Progenitor cell of endocrine pancreas (in vitro differentiated cells): ENCODE measurements around the gene ZNF630. TPM values are rescaled to one million over a fixed set of nuclear protein-coding genes. Genes with fewer than 3 reads are reported as not detected.
"Not testable (repeated sequence)": the region's sequence is repeated elsewhere in the genome, so short reads cannot be mapped to it uniquely, and the experiment has no call there.

ENCODE experiments used
- DNase-seq: peaks from one replicate; pipeline ENCODE4 v3.0.0; 2021; ENCODE audit warnings: low spot score; ENCODE audit not compliant: unreplicated experiment
- H3K27ac Mint-ChIP-seq: 2 replicates; pipeline ENCODE4 v1.8.0; 2021; ENCODE audit warnings: mild to moderate bottlenecking, moderate library complexity, mixed read lengths
- H3K27me3 Mint-ChIP-seq: 2 replicates; pipeline ENCODE4 v1.8.0; 2021; ENCODE audit warnings: mixed read lengths
- H3K36me3 Mint-ChIP-seq: 2 replicates; pipeline ENCODE4 v1.8.0; 2022; ENCODE audit warnings: mixed read lengths; ENCODE audit not compliant: insufficient read depth
- H3K4me1 Mint-ChIP-seq: 2 replicates; pipeline ENCODE4 v1.8.0; 2021; ENCODE audit warnings: low read depth, mixed read lengths
- H3K4me3 Mint-ChIP-seq: 2 replicates; pipeline ENCODE4 v1.8.0; 2021; ENCODE audit warnings: low read depth, mild to moderate bottlenecking, moderate library complexity, mixed read lengths
- H3K9me3 Mint-ChIP-seq: 2 replicates; pipeline ENCODE4 v1.8.0; 2021; ENCODE audit warnings: low read depth, mixed read lengths
- total RNA-seq: library from RNA; stranded (reverse); gene quantifications from 2 replicates; pipeline ENCODE4 v1.2.1, GENCODE V29; 2021
- TF ChIP-seq, protein P1 (sequence below): fragments of 200-600 bp; sonication (generic); IDR thresholded peaks from one replicate; pipeline ENCODE4 v1.5.0; 2021; ENCODE audit warnings: antibody characterized with exemption, mild to moderate bottlenecking; ENCODE audit not compliant: unreplicated experiment

The ZNF630 gene
- total RNA-seq, 1 donor from 2014 or later, result 2.7 TPM

DNA sequence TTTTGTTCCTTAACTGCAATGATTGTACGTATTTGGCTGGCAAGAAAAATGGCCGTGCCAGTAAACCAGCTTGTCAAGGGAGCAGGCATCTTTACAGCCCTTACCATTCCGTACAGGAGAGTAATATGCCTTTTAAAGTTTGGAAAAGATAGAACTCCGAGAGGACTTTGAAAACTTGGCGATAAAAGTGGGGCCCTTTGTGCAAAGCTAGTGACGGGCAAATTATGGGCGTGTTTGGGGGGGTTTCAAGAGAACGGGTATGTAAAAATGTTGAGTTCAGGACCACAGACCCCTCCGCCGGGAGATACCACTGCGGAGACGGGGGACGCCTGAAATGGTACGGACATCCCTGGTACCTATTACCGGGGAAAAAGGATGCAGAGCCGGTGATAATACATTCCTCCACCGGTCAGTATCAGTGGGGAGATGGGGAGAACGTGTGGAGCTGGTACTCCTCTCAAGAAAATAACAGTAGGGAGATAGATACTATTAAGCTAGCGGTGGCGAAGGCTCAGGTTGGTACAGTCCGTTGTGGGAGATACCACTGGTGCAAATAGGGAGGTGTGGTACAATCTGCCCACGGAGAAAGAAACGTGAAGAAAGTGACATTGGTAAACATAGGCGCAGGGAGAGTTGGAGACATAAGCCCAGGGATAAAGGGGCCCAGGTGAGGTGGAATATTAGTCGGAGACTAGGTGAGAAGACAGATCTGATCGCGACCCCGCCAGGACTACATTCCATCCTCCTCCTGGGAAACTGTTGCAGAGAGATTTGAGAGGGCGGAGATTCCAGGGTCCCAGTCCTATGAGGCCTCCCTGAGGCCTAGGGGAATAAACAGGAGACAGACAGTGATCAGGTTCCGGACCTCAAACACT lies 50.2 kb downstream of the ZNF630 start:
- peak overlapping the region; percentile 100 for H3K27ac Mint-ChIP-seq
- H3K9me3 Mint-ChIP-seq, result peaks cover 7% of the 10 kb centered on the region
- H3K27me3 Mint-ChIP-seq, result no peaks in the 10 kb centered on the region

DNA sequence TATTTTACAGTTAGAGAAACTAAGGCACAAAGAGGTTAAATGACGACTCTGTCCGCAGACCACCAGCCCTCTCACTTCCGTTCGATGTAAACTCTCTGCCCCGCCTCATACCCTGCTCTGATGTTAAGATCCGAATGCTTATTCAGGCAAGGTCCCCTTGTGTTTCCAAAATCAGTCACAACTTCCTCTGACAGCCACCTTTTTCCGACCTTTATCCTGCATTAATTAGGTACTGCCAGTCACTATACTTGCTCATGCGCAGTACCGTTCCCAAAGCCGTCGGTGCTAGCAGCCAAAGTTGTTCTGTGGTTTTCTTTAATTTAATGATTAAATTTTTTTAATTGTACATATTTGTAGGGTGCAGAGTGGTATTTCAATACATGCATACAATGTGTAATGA lies 51.0 kb downstream of the ZNF630 start:
- peak overlapping the region; percentile 84 for H3K4me3 Mint-ChIP-seq
- DNase-seq, H3K9me3 Mint-ChIP-seq: not testable (repeated sequence)

More for the DNA sequence above, 50.2 kb downstream of the ZNF630 start:
- peak; percentile 49 for DNase-seq
- H3K36me3 Mint-ChIP-seq, result peaks cover 2% of the 10 kb centered on the region
- H3K4me3 Mint-ChIP-seq, result peak overlapping the region; percentile 84
- H3K4me1 Mint-ChIP-seq, result peaks cover 3% of the 10 kb centered on the region
- TF ChIP-seq, protein P1, sequence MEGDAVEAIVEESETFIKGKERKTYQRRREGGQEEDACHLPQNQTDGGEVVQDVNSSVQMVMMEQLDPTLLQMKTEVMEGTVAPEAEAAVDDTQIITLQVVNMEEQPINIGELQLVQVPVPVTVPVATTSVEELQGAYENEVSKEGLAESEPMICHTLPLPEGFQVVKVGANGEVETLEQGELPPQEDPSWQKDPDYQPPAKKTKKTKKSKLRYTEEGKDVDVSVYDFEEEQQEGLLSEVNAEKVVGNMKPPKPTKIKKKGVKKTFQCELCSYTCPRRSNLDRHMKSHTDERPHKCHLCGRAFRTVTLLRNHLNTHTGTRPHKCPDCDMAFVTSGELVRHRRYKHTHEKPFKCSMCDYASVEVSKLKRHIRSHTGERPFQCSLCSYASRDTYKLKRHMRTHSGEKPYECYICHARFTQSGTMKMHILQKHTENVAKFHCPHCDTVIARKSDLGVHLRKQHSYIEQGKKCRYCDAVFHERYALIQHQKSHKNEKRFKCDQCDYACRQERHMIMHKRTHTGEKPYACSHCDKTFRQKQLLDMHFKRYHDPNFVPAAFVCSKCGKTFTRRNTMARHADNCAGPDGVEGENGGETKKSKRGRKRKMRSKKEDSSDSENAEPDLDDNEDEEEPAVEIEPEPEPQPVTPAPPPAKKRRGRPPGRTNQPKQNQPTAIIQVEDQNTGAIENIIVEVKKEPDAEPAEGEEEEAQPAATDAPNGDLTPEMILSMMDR, result no peak

DNA sequence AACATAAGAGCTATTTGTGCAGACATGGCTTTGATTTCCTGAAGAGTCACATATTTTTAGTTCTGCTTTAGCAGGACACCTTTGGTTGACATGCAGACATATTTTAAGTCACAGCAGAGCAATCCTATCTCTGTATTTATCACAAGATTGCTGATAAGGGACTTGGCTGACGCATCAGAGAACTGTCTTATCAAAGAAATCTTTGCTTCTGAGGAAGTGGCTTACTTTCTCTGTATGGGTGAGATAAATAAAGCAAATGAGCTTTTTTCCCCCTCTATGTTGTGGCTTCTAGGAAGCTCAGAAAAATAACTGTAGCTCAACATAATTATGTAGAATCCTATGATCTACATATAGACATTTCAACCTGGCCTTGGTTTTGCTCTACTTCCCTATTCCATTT lies 51.5 kb downstream of the ZNF630 start:
- H3K36me3 Mint-ChIP-seq, H3K27ac Mint-ChIP-seq, H3K27me3 Mint-ChIP-seq, H3K4me3 Mint-ChIP-seq, DNase-seq, H3K9me3 Mint-ChIP-seq, H3K4me1 Mint-ChIP-seq: not testable (repeated sequence)

More for the DNA sequence above, 51.0 kb downstream of the ZNF630 start:
- not testable (repeated sequence) for H3K27me3 Mint-ChIP-seq, H3K4me1 Mint-ChIP-seq, H3K36me3 Mint-ChIP-seq
- peak overlapping the region; percentile 100 for H3K27ac Mint-ChIP-seq

DNA sequence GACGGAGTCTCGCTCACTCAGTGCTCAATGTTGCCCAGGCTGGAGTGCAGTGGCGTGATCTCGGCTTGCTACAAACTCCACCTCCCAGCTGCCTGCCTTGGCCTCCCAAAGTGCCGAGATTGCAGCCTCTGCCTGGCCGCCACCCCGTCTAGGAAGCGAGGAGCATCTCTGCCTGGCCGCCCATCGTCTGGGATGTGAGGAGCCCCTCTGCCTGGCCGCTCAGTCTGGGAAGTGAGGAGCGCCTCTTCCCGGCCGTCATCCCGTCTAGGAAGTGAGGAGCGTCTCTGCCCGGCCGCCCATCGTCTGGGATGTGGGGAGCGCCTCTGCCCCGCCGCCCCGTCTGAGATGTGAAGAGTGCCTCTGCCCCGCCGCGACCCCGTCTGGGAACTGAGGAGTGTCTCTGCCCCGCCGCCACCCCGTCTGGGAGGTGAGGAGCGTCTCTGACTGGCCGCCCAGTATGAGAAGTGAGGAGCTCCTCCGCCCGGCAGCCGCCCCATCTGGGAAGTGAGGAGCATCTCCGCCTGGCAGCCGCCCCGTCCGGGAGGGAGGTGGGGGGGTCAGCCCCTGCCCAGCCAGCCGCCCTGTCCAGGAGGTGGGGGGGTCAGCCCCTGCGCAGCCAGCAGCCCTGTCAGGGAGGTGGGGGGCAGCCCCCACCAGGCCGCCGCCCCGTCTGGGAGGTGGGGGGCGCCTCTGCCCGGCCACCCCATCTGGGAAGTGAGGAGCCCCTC lies 54.7 kb downstream of the ZNF630 start:
- H3K27me3 Mint-ChIP-seq, H3K27ac Mint-ChIP-seq, H3K36me3 Mint-ChIP-seq, H3K4me3 Mint-ChIP-seq, H3K4me1 Mint-ChIP-seq, H3K9me3 Mint-ChIP-seq, DNase-seq: not testable (repeated sequence)

DNA sequence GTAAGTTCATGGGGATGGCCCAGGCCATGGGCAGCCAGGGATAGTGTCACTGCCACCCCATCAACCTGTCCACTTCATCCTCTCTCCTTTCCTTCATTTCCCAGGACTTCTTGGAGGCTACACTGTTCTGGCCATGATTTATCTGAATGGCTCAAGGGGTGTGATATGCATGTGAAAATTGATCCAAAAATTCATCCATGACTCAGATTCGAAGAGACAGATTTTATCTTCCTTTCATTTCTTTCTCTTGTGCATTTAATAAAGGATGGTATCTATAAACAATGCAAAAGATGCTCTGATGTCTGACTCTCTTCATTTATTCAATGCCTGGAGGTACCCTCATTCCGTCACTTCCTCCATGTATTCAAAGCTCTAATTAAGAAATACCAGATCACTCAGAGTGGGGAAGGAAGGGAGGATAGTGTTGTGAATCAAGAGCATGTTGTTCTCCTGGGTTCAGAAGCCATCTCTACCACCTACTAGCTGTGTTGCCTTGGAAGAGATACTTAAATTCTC lies 61.9 kb downstream of the ZNF630 start:
- not testable (repeated sequence) for H3K27ac Mint-ChIP-seq, H3K4me3 Mint-ChIP-seq, DNase-seq, H3K36me3 Mint-ChIP-seq, H3K27me3 Mint-ChIP-seq, H3K4me1 Mint-ChIP-seq, H3K9me3 Mint-ChIP-seq

Other genes with a start within 250 kb of the ZNF630 start
- 10.9 and 12.2 TPM in 2 replicates for gene ZNF81, start 234.7 kb downstream of the ZNF630 start, total RNA-seq
- 11.0 TPM in 2 replicates for gene ZNF182, start 67.7 kb downstream of the ZNF630 start, total RNA-seq
- gene SPACA5, start 64.7 kb downstream of the ZNF630 start, total RNA-seq, result not detected in 2 replicates
- not detected in 2 replicates for gene SPACA5B, start 59.0 kb upstream of the ZNF630 start, total RNA-seq
- not detected in 2 replicates for gene SSX5, start 125.2 kb upstream of the ZNF630 start, total RNA-seq
- not detected in 2 replicates for gene SSX1, start 183.8 kb upstream of the ZNF630 start, total RNA-seq